Stimulated activated CD4-positive, alpha-beta T cell treated with anti-CD3 and anti-CD28 coated beads, Interleukin-1b, Interleukin-23, amount 100 ng/mL, for 4 hours (primary cell): ENCODE measurements around the gene MAST3.
A peak's percentile ranks its signal among the peaks of the same experiment; 100 is the strongest.

ENCODE experiments used
- DNase-seq, 2 donors: peaks; one replicate each; pipeline ENCODE4 v3.0.0-alpha.2; 2020; ENCODE audit warnings: low read depth in 2 of 2

MAST3 gene

DNA sequence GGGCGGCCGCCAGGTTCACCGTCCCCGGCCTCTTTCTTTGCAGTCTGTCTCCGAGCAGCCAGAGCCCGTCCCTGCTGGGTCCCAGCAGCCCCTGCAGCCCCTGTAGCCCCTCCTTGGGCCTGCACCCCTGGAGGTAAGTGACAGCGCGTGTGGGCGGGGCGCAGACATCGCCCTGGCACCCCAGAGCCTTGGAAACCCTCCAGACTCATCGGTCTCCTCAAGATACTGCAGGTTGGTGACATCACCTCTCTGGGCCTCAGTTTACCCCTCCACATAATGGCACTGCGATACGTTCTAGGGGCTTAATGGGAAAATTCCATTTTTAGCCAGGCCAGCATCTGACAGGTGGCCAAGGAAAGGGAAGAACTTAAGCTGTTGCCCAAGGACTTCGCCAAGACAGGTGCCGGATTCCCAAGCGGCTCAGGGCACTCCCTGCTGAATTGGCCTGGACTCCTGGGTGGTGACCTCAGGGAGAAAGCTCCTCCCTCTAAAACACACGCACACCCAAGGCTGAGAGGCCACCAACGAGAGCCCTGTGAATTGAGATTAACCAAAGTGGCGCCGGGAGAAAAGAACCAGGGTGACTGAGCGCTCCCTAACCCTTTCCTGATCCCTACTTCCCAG is 13.1 kb downstream of the MAST3 start:
- no peak for DNase-seq

DNA sequence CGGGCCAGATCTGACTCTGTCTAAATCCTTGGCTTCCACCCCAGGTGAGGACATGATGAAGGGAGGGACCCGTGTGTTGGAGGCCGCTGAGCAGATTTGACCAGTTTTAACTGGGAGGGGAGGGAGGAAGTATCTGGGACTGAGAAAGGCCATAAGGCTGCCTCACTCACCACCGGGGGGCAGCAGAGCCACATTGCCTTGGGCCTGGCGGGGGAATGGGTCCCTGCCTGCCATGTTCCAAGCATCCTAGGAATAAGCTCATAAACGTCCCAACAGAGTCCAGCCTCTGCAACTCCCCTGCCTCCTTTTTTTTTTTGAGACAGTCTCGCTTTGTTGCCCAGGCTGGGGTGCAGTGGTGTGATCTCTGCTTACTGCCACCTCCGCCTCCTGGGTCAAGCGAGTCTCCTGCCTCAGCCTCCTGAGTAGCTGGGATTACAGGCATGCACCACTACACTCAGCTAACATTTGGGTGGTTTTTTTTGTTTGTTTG is 15.5 kb downstream of the MAST3 start:
- peak; percentile 71 to 81 for DNase-seq

DNA sequence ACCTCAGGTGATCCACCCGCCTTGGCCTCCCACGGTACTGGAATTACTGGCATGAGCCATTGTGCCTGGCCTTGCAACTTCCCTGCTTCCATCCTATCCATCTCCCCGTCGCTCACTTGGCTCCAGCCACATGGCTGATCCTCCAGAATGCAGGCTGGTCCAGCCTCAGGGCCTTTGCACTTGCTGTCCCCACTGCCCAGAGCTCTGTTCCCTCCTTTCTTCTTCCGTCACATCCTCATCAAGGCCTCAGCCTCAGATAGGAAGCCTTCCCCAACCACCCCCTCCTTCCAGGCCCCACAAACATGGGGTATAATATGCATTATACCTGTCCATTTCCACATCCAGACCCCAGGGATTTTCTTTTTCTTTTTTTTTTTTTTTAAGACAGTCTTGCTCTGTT is 16.2 kb downstream of the MAST3 start:
- no peak for DNase-seq

DNA sequence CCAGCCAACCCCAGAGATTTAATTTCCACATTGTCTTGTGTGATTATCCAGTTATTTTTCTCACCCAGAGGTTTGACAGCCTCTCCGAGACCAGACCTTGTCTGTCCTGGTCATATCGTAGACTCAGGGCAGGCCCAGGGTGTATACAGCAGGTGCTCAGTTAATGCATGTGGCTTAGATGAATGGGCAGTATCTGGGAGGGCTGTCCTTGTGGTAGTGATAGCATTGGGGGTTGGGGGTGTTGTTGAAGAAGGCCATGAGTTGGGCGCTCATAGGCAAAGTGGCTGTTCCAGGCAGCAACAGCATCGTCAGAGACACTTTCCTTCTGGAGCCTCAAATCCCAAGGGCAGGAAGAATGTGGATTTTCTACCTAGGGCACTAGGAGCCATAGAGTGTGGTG is 16.9 kb downstream of the MAST3 start:
- DNase-seq, result no peak

DNA sequence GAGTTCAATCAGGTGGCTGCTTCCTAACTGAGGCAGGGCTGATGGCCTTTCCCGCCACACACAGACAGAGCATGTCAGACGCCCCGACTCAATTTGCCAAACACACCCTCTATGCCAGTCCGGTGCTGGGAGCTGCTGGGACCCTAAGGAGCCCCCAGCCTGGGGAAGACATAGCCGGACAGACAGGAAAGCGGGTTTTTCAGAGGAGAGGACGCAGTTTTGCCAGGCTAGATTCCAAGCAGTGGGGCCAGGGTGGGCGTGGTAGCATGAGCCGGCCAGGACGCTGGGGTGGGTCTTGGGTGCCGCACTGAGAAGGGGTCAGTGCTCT is 19.8 kb downstream of the MAST3 start:
- no peak for DNase-seq

DNA sequence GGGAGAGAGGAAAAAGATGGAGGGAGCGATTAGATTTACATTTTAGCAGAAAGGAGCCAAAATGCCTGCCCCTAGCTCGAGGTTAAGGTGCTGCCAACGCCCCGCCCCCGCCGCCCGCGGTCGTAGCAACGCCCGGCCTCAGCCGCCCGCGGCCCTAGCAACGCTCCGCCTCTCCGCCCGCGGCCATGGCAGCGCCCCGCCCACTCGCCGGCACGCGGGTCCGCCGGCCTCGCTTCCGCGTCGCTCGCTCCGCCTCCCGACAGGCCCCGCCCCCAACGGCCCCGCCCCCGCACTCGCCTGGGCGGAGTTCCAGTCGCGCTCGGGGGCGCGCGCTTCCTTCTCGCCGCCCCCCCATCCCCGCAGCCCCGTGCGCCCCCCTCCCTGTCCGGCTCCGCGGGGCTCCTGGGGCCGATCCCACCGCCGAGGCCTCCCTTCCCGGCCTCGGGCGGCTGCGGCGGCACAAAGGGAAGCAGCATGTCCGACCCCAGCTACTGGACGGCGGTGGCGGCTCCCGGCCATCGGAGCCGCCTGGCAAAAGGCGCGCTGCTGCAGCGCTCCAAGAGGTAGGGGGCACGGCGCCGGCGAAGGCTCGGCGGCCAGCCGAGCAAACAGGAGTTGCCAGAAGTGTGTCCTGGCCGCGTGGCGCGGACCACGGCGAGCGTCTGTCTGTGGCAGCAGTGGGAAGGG is 20.3 kb downstream of the MAST3 start:
- DNase-seq, result peak; percentile 93 to 96

DNA sequence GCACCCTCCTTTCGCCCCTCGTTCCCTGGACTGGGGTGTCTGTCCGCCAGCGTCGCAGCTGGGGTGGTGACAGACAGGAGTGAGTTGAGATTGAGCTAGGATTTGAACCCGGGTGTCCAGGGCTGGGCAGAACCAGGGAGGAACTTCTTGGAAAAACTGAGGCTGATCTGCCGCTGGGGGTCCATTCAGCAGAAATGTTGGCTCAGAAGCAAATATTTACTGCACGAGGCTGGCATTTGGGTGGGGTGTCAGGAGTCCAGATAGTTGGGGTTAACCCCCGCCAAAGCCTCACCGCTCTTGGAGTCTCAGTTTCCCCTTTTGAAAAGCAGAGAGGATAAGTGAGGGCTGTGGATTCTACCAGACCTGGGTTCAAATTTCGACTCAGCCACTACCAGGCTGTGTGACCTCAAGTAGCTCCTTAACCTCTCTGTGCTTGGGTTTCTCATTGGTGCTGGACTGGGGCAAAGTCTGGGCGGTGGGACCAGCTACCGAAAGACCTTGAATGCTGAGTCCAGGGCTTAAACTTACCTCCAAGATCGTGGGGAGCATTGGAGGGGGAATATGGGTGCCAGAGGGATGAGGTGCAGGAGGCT is 20.9 kb downstream of the MAST3 start:
- DNase-seq, result no peak

DNA sequence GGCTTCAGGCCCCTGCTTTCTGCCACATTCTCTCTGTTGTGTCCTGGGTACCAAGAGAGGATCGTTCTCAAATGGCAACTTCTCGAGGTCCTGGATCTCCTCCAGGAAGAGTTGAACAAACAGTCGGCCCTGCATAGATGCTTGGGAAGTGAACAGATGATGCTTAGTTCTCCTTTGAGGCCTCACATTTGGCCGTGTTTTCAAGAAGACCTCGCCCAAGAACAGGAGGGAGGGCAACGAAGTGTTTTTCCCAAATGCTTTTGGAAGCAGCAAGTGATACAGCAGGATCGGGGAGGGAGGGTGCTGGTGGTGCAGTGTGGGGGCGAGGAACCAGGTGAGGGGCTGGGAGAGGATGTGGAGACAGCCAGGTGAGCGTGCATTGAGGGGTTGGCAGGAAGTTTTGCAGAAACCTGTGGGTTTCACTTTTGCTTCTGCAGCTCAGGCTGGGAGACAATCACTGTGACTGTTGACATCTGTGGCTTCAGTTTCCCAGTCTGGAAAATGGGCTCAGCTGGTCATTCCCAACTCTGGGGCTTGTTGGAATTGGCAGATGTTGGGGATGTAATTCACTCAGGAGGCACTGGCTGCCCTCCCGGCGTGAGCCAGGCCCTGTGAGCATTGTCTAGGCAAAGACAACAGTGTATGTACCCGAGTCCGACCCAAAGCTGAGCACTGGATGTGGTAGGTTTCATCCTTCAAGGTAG is 21.6 kb downstream of the MAST3 start:
- DNase-seq, result peak in 1 of 2 donors; percentile 36

DNA sequence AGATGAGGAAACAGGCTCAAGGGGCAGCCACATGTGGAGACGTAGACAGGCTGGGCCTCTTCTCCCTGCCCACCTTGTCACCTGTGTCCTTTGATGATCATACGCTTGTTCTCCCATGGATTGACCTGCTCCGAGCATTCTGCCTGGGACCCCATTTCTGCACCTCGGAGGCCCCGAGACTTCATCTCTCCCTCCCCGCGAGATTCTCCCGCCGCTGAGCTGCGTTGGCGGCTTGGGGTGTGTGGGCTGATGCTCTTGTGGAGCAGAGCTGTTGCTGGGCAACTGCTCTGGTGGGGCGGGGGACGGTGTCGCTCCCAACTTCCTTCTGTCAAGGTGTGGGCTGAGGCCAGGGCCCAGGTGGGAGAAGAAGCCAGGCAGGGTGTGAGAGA is 22.1 kb downstream of the MAST3 start:
- peak; percentile 36 to 56 for DNase-seq

DNA sequence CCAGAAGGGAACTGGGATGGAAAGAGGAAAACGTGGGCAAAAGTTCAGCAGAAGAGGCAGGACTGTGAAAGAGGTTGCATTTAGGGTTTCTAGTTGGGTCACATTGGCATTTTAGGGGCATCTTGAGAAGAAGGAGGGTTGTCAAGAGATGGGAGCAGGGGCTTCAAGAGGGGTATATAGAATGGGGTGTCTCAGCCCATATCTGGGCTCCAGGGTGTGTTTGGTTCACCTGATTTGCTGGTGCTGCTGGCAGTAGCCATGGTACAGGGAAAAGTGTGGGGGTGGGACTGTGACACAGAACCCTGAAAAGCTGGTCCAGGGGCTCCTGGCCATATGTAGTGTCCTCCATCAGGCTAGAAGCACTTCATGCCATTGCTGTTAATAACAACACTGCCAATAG is 22.5 kb downstream of the MAST3 start:
- no peak for DNase-seq

DNA sequence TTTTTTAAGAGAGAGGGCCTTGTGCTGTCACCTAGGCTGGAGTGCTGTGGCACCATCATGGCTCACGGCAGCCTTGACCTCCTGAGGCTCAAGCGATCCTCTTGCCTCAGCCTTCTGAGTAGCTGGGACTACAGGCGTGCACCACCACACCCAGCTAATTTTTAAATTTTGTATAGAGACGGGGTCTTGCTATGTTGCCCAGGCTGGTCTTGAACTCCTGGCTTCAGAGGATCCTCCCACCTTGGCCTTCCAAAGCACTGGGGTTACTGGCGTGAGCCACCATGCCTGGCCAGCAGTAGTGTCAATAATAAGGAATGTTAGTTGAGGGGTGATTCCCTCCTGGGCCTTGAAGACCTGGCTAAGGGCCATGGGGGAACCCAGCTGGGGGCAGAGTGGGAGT is 23.6 kb downstream of the MAST3 start:
- DNase-seq, result no peak

DNA sequence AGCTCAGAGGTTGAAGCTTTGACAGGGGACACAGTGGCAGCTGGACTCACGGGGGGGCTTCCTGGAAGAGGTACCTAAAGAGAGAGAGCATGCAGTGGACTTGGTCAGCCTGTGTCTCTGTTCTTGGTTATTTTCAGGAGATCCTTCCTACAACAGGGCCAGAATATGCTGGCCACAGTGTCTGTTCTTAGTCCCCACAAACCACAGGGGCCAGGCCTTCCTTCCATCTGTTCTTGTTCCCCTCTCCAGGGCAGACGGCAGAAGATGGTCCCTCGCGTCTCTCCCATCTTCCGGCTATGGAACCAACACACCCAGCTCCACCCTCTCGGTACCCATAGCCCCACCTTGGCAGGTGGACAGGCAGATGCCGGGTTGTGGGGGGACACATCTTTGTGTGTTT is 24.8 kb downstream of the MAST3 start:
- DNase-seq, result no peak

DNA sequence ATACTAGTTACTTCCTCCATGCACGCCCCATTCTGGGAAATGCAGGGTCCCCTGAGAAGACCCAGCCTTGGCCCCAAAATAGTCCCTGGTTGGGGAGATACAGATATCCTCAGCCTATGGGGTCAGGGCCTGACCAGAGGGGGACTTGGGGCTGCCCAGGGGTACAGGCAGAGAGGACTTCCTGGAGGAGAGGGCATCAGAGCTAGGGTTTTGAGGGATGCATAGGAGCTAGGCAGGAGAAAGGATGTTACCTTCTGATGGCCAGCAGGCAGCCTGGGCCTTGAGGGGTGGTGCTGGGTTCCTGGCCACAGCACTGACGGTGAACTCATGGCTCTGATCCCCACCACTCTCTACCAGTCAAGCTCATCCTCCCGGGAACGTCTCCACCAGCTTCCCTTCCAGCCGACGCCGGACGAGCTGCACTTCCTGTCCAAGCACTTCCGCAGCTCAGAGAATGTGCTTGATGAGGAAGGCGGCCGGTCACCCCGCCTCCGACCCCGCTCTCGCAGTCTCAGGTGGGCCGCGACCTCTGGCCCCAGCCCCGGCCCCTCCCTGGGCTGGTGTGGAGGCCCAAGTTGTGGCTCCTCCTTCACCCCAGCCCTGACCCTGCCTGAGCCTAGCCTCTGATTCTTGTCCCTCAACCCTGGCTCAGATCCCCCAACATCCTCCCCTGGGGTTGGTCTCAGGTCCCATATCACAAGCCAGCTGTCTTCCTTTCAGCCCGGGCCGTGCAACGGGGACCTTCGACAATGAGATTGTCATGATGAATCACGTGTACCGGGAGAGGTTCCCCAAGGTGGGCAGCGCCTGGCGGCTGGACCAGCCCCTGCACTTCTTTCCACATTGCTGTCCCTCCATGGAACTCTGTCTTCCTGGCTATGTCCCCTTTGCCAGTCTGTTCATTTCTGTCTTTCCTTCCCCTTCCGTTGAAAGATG is 25.6 kb downstream of the MAST3 start:
- no peak for DNase-seq

DNA sequence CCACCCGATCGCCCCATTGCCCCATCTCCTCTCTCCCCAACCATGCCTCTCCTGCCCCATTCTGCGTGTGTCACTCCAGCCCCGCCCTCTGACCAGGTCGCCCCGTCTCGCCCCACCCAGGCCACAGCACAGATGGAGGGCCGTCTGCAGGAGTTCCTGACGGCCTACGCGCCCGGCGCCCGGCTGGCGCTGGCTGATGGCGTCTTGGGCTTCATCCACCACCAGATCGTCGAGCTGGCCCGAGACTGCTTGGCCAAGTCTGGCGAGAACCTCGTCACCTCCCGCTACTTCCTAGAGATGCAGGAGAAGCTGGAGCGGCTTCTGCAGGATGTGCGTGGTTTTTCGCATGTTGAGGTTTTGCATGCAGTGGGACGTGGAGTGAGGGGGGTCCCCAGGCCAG is 26.2 kb downstream of the MAST3 start:
- no peak for DNase-seq

DNA sequence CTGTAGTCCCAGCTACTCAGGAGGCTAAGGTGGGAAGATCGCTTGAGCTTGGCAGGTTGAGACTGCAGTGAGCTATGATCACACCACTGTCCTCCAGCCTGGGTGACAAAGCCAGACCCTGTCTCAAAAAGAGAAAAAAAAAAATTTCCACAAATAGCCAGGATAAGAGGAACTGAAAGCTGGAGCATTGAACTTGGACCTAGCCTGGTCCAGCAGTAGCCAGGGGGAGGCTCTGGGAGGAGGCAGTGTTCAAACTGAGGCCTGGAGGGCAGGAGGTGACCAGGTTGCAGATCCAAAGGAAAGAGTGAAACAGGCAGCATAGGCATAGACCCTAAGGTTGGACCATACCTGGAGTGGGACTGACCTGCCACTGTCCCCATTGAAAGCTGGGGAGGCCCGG is 28.5 kb downstream of the MAST3 start:
- no peak for DNase-seq

DNA sequence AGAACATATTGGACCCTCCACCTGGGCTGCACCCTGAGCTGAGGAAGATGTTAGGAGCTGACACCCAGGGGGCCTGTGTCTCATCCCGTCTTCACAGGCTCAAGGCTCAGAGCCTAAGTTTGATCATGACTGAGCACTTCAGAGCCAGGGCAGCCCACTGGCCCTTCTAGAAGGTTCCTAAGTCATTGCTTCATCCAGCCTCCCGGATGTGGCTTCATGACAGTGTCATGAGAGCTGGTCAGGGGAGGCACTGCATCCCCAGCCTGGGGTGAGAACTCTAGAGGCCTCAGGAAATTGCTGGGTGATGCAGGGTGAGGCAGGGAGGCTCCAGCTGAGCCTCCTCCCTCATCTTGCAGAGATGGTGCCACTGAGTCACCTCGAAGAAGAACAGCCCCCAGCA is 30.5 kb downstream of the MAST3 start:
- no peak for DNase-seq

DNA sequence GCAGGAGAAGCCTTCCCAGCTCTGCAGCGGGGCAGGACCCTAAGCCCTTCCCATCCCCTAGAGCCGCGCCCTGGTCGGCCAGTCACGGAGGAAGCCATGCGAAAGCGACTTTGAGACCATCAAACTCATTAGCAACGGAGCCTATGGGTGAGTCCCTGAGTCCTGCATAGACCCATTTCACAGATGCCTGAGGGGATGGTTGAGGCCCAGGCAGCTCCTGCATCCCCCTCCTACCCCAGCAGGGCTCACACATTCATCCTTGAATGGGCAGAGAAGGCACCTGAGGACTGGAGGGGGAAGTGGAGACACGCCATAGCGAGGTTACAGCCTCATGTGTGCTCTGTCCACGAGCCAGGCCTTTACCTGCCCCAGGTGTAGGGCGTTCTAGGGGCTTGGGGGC is 31.2 kb downstream of the MAST3 start:
- no peak for DNase-seq

DNA sequence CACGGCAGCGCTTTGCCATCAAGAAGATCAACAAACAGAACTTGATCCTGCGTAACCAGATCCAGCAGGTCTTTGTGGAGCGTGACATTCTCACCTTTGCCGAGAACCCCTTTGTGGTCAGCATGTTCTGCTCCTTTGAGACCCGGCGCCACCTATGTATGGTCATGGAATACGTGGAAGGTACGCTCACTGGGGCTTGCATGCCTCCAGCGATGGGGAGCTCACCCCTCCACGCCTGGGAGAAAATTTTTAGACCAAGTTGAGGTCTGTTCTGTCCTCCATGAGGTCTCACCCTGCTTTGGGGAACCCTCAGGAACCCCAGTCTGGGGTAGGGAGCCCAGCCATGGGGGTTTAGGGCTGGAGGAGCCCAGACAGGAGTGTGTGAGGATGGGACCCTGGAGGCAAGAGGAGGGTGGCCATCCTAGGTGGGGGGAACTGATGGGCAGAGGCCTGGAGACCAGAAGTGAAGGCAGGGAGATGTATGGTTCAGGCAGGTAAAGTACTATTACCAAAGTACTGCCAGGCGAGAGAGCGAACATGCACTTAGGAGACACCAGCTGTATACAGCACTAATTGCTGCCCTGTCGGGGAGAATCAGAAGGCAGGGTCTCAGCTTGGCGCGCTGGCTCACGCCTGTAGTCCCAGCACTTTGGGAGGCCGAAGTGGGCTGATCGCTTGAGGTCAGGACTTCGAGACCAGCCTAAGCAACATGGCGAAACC is 33.1 kb downstream of the MAST3 start:
- no peak for DNase-seq

DNA sequence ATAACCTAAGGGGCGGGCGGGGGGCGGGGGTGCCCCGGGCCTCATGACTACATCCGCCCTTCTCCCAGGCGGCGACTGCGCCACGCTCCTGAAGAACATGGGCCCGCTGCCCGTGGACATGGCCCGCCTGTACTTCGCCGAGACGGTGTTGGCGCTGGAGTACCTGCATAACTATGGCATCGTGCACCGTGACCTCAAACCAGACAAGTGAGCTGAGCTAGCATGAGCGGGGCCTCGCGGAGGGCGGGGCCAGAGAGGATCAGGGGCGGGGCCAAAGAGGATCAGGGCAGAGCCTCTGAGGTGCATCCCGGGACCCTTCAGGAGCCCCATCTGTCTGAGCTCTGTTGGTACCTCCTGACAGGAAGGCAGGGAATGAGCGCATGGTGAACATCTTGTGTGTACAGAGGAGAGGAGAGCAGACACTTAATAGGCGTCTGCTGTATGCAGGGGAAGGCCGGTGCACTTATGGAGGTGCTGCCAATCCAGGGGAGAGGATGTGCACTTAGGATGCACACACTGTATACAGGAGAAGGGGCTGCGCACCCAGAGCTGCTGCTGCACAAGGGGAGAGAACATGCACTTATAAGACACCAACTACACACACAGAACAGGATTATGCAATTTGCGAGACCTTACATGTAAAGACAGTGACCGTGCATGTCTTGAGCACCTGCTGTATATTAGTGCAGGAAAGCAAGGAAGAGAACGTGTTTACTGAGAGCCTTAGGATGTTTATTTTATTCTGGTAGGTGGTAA is 34.4 kb downstream of the MAST3 start:
- DNase-seq, result no peak
